AG20443 (cell line): ENCODE measurements around the gene ARAP3.
"Not testable (repeated sequence)": the region's sequence is repeated elsewhere in the genome, so short reads cannot be mapped to it uniquely, and the experiment has no call there.

Experiments used
- DNase-seq: peaks from one replicate; pipeline ENCODE4 v3.0.0; 2012; ENCODE audit warnings: low spot score, mixed read lengths

Gene ARAP3, protein sequence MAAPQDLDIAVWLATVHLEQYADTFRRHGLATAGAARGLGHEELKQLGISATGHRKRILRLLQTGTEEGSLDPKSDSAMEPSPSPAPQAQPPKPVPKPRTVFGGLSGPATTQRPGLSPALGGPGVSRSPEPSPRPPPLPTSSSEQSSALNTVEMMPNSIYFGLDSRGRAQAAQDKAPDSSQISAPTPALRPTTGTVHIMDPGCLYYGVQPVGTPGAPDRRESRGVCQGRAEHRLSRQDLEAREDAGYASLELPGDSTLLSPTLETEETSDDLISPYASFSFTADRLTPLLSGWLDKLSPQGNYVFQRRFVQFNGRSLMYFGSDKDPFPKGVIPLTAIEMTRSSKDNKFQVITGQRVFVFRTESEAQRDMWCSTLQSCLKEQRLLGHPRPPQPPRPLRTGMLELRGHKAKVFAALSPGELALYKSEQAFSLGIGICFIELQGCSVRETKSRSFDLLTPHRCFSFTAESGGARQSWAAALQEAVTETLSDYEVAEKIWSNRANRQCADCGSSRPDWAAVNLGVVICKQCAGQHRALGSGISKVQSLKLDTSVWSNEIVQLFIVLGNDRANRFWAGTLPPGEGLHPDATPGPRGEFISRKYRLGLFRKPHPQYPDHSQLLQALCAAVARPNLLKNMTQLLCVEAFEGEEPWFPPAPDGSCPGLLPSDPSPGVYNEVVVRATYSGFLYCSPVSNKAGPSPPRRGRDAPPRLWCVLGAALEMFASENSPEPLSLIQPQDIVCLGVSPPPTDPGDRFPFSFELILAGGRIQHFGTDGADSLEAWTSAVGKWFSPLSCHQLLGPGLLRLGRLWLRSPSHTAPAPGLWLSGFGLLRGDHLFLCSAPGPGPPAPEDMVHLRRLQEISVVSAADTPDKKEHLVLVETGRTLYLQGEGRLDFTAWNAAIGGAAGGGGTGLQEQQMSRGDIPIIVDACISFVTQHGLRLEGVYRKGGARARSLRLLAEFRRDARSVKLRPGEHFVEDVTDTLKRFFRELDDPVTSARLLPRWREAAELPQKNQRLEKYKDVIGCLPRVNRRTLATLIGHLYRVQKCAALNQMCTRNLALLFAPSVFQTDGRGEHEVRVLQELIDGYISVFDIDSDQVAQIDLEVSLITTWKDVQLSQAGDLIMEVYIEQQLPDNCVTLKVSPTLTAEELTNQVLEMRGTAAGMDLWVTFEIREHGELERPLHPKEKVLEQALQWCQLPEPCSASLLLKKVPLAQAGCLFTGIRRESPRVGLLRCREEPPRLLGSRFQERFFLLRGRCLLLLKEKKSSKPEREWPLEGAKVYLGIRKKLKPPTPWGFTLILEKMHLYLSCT (N-terminal part only)

GRCh38 chr5:141681695-141682641 is at the start of gene ARAP3:
Gene ARAP3 (minus strand): TSS chr5:141682230. CDS start chr5:141680486, 1,744 bp downstream.
- peak; percentile 94 for DNase-seq

DNA sequence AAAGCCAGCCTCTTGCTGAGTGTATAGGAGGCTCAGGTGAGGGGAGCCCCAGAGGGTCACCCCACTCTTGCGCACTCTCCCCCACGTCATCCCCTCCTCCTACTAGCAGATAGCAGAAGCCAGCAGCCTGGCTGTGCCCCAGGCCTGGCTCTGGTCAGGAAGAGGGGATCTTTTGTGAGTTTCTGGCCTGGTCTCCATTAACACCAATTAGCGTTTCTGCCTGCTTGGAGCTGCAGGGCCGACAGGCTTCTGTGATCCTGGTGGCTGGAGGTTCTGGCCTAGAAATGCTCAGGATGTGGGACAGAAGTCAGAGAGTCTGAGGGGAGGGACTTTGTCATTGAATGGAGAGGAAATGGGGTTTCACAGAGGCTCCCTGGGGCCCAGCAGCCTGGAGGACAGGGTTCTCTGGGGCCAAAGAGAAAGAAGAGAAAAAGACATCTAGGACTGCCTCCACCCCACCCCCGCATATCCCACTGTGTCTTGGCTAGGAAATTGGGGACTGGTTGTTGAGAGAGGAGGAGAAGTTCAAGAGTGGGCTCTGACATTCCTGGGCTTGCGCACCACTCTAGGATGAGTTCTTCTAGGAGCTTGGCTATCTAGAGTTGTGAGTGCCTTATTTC is 47.5 kb upstream of the ARAP3 start:
- no peak for DNase-seq

- DNase-seq, result no peak
These were observed 43.9 kb upstream of the ARAP3 start for GRCh38 chr5:141725891-141726290.

GRCh38 chr5:141725174-141725573 is 43.1 kb upstream of the ARAP3 start:
- DNase-seq, result not testable (repeated sequence)

DNA sequence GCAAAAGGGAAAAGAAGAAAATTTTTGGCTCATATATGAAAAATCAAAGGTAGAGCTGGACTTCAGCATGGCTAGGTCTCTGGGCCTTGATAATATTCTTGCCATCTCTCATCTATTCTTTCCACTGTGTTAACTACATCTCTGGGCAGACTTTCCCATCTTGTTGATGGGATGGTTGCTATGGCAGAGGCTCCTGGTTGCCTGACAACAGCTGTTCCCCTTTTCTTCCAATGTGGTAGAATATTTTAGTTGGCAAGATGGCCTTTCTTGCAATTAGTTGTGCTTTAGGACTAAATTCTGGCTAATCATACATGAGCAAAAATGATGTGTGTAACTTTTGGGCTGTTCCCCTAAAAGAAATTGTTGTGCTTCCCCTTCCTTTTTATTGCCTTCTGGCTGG is 40.2 kb upstream of the ARAP3 start:
- no peak for DNase-seq

DNA sequence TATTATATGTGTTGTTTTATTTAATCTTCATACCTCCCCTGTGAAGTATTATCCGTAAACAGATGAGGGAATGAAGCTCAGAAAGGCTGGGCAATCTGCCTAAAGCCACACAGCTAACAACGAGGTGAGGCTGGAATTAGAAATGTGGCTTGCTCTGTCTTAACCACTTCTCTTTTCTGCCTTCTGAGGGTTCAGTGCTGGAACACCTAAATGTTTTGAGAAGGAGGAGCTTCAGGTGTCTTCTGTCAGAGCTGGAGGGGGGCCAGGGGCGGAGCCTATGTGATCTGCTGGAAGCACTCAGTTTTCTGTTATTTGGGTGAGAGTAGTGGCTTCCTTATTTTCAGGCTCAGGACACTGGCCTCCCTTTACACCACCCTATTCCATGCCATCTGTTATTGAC is 35.0 kb upstream of the ARAP3 start:
- DNase-seq, result no peak

- DNase-seq, result no peak
These were observed 34.4 kb upstream of the ARAP3 start for GRCh38 chr5:141716468-141716867.

DNA sequence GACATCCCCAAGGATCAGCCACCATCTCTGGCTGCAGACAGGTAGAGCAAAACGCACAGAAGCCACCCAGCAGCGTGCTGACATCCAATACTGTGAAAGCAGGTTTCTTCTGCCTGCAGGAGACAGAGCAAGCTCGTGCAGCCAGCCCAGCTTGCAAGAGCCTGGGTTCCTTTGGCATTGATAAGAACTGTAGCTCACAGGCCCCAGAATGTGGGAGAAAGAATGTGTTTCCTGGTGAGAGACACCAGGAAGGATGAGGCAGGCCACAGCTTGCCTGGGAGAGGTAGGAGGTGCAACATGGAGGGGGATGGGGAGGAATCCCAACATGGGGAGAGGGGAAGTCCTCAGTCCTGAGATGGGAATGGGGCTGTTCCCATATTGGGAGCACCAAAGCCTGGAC is 34.0 kb upstream of the ARAP3 start:
- no peak for DNase-seq

DNA sequence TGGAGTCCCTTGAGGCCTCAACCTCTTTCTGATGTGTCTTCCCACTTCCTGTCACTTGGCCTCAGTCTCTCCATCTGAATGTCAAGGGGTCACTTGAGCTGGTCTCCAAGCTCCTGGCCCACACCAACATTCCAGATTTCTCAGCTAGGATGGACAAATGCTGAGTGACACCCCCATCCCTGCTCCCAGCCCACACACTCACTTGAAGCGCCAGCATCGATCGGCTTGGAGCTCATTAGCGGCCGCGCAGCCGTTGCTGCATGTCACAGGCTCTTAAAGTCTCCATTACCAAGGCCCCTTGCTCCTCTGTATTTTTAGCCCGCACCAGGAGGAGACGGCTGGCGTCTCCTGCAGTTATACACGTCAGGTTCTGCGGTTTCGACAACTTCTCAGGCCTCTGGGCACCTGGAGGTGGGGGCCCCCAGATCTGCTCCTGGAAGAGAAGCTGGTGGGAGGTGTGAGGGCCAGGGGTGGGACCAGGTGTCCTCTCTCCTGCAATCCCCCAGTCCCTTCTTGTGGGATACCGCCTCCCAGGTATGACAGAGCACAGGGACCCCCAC is 33.4 kb upstream of the ARAP3 start:
- no peak for DNase-seq

DNA sequence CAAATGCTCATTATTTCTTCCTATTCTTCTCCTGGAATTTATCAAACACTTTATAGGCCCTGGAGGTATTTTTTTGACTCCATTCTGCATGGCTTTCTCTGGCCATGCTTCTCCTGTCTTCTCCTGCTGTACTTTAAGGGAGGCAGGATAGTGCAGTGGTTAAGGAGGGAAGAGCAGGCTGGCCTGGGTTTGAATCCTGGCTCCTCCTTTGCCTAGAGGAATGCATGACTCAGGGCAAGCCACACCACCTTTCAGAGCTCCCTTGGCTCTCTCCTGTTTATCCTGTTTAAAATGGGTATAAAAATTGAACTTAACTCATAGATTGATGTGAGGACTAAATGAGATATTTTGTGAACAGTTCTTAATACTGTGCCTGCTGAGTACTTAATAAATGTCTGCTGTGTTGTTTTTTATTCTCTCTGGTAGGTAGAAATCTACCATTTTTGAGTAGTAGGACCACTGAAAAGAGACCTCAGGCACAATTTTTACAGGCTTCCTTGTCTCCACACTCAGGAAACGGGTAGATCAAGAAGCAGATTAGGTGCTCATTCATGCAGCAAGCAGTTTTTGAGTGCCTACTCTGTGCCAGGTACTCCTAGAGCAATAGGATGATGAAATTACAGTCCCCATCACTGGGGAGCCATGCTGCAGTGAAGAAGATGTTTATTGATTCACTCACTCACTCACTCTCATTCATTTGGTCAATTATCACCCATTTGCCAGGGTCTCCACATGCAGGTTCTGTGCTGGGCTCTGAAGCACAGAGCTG is 32.7 kb upstream of the ARAP3 start:
- DNase-seq, result no peak

DNA sequence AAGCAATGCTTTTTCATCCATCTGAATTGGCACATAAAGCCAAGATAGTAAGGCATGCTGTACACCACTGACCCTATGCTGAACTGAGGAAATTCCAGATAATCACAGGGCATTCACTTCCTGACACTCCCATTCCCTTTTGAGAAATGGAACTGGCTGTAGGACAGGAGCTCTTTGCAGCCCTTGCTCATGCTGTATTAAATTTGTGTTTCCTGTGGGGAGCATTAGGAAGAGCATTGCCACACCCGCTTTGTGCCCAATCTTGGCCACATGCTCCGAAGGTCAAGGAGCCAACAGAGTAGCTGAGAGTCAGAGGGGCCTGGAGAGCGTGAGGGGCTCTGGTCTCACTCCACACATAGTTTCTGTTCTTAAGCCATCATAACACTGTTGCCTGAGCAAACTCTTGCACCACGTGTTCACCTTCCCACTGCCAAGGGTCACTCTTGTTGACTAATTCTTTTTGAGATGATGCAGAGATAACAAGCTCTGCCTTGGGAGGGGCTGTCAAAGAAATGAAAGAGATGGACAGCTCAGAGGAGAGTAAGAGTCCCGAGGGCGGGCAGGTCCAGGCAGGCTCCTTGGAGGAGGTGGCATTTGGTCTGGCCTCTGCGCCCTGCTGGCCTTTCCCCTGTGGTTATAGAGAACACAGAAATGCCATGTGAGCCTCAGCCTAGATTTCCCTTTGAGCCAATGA is 31.7 kb upstream of the ARAP3 start:
- DNase-seq, result no peak

- DNase-seq, result no peak
These were observed 29.7 kb upstream of the ARAP3 start for GRCh38 chr5:141711687-141712086.

DNA sequence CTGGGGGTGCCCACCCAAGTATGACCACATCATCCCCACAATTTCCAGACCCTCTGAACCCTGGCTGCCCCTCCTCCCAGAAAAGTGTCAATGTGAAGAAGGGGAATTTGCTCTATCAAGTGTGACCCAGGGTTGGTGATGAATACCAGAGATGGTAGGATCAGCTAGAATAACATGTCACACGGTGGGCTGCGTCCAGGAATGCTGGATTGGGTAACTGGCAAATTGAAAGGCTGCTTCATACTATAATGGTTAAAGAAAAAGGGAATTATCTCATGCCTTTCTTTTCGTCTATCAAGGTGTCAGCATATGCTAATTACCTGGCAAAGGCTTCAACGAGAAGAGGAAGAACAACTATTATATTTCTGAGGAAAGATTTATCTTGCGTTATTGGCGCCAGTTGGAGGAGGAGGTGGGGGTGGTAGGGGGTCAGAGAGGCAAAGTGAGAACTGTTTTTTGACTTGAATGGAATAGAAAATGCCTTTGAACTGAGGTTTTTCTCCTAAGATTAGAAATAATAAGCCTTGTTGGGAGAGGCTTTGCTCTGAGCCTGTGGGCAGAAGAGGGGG is 27.8 kb upstream of the ARAP3 start:
- no peak for DNase-seq

DNA sequence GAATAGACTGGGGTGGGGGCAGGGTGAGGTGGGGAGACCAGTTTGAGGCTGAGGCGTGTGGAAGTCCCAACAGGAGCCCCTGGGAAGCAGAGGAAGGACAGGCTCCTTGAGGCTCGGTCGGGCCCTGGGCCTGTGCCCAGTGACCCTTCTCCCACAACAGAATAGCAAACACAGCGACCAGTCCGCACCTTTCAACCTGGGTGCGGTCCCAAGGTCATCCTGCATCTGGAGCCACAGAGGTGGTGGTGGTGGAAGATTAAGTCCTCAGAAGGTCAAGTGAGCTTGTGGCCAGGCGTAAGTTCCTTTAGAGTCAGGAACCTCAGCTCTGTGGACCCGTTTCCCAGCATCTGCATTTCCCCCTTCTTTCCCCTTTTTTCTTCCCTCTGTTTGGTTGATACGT is 26.0 kb upstream of the ARAP3 start:
- no peak for DNase-seq

DNA sequence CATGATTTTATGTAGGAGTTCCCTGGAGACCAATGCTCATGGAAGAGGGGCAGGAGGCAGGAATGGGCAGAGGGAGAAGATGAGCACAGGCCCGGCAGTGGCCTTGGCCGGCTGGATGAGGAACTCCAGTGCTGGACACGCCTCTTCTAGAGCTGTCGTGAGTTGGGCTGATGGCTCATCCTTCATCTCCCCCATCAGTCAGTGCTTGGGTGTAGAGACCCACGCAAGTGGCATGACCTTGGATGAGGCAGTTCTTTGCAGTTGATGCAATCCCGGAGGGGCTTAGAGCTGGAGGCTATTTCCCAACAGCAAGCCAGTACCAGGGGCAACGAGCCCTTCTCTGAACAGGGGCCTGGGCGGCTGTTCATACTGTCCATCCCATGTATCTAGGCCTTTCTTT is 25.5 kb upstream of the ARAP3 start:
- no peak for DNase-seq

GRCh38 chr5:141706121-141706520 is 24.1 kb upstream of the ARAP3 start:
- no peak for DNase-seq

DNA sequence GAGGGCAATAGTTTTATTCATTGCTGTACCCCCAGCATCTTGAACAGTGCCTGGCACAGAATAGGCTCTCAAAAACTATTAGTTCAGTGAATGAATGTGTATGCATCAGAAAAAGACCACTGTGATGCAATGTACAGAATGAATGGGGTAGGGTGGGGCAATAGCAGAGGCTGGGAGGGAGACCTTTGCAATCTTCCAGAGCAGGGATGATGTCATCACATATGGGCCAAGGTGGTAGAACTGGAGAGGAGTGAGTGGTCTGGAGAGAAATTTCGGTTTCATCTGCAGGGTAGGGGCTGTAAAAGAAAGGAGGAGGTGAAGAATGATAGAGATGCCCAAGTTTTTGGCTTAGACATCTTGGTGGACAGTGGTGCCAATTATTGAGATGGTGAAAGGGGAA is 23.4 kb upstream of the ARAP3 start:
- DNase-seq, result no peak

DNA sequence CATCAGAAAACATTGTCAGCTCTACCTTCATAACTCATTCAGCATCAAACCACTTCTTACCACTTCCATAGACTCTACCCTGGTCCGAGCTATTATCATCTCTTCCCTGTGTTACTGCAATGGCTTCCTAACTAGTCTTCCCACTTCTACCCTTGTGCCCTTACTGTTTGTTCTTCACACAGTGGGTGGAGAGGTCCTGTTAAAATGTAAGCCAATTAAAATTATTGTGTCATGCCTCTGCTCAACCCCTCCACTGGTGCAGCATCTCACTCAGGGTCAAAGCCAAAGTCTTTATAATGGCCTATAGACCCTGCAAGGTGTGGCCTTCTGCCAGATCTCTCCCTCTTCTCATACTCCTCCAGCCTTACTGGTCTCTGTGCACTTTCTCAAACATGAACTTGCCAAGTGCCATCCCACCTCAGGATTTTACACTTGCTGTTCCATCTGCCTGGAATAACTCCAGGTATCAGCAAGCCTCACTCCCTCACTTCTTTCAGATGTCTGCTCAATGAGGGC is 22.8 kb upstream of the ARAP3 start:
- no peak for DNase-seq
